K562 (cell line): ENCODE measurements around the gene ADAM30. TPM values are rescaled to one million over a fixed set of nuclear protein-coding genes. Genes with fewer than 3 reads are reported as not detected.

Experiments
- ADNP ChIP-seq: fragments of 200-800 bp; sonication (Bioruptor generic); IDR thresholded peaks from 2 replicates; pipeline ENCODE4 v1.6.1; 2016; ENCODE audit warnings: missing genetic modification characterization, missing compliant biosample characterization
- CBX8 ChIP-seq: fragments of 200-600 bp; sonication (generic); IDR thresholded peaks from 2 replicates; pipeline ENCODE4 v1.6.1; 2012; ENCODE audit warnings: borderline replicate concordance, mixed run types, low read depth, mild to moderate bottlenecking, moderate library complexity, mixed read lengths, low read length, control low read depth, inconsistent platforms; ENCODE audit not compliant: poor library complexity, severe bottlenecking; ENCODE audit errors: extremely low read depth
- CTBP1 ChIP-seq: fragments of 450-650 bp; IDR thresholded peaks from 2 replicates; pipeline ENCODE4 v1.6.1; 2016; ENCODE audit warnings: borderline replicate concordance
- DLX4 ChIP-seq: fragments of 250-450 bp; sonication (Bioruptor Pico); IDR thresholded peaks from 2 replicates; pipeline ENCODE4 v1.6.1; 2021; ENCODE audit warnings: mild to moderate bottlenecking
- FIP1L1 ChIP-seq: fragments of 200-400 bp; formaldehyde crosslinking; IDR thresholded peaks from 2 replicates; pipeline ENCODE4 v1.6.1; 2018; ENCODE audit warnings: mild to moderate bottlenecking, low read depth, low read length; ENCODE audit not compliant: poor library complexity, severe bottlenecking
- FOXP4 ChIP-seq: sonication (generic); formaldehyde crosslinking; IDR thresholded peaks from 2 replicates; pipeline ENCODE4 v1.8.0; 2022; ENCODE audit warnings: mild to moderate bottlenecking, missing genetic modification reagents, borderline replicate concordance
- GABPB1 ChIP-seq: sonication (generic); formaldehyde crosslinking; IDR thresholded peaks from 2 replicates; pipeline ENCODE4 v1.8.0; 2022; ENCODE audit warnings: mild to moderate bottlenecking, missing genetic modification reagents
- NR3C1 ChIP-seq: sonication (generic); formaldehyde crosslinking; IDR thresholded peaks from 2 replicates; pipeline ENCODE4 v1.8.1; 2022; ENCODE audit warnings: missing genetic modification reagents
- PCBP1 ChIP-seq: fragments of 200-400 bp; formaldehyde crosslinking; IDR thresholded peaks from 2 replicates; pipeline ENCODE4 v1.6.1; 2018; ENCODE audit warnings: mild to moderate bottlenecking, low read depth, low read length; ENCODE audit not compliant: poor library complexity, severe bottlenecking
- PHB ChIP-seq: fragments of 250-450 bp; sonication (Bioruptor Pico); IDR thresholded peaks from 2 replicates; pipeline ENCODE4 v1.5.0; 2021
- POLR2AphosphoS5 ChIP-seq: IDR thresholded peaks from 2 replicates; pipeline ENCODE4 v1.6.1; 2011; ENCODE audit warnings: mild to moderate bottlenecking, low read depth, low read length, moderate library complexity; ENCODE audit not compliant: control insufficient read depth, insufficient read depth
- RBM34 ChIP-seq: fragments of 200-400 bp; formaldehyde crosslinking; IDR thresholded peaks from 2 replicates; pipeline ENCODE4 v1.6.1; 2018; ENCODE audit warnings: low read length, borderline replicate concordance; ENCODE audit not compliant: insufficient read depth
- SMARCA5 ChIP-seq: fragments of 450-650 bp; IDR thresholded peaks from 2 replicates; pipeline ENCODE4 v1.6.1; 2016
- SMARCE1 ChIP-seq: fragments of 450-650 bp; IDR thresholded peaks from 2 replicates; pipeline ENCODE4 v1.7.1; 2016; ENCODE audit warnings: mild to moderate bottlenecking
- SNIP1 ChIP-seq: fragments of 450-650 bp; IDR thresholded peaks from 2 replicates; pipeline ENCODE4 v1.7.1; 2017; ENCODE audit warnings: low read depth, mild to moderate bottlenecking
- TSC22D4 ChIP-seq: fragments of 450-650 bp; IDR thresholded peaks from 2 replicates; pipeline ENCODE4 v1.6.1; 2016; ENCODE audit warnings: missing genetic modification characterization, missing biosample characterization, control low read depth
- polyA plus RNA-seq, 8 experiments: library from polyadenylated mRNA; depleted of rRNA in 4 of 8; stranded (reverse) in 5 of 8; unstranded in 3 of 8; fragments of >200 nt; fragmentation: Nextera tagmentation in 2 of 8; fragmentation: Illumina TruSeq in 1 of 8; extraction: Ambion mirVana in 2 of 8; extraction: Trizol in 1 of 8; gene quantifications; 2 replicates each; pipeline versions ENCODE4 v1.2.1 to v1.2.3, GENCODE V29; 2011 to 2014; ENCODE audit warnings: inconsistent platforms in 1 of 8, missing spikeins in 1 of 8
- total RNA-seq, 7 experiments: library from RNA; depleted of rRNA in 6 of 7; stranded (reverse); fragments of >200 nt in 6 of 7; fragmentation: Illumina TruSeq in 2 of 7; extraction: Trizol in 2 of 7; gene quantifications; 2 replicates each; pipeline versions ENCODE4 v1.2.1 to v1.2.3, GENCODE V29; 2011 to 2021; ENCODE audit warnings: low replicate concordance in 1 of 7
- TF ChIP-seq, protein P1 (sequence below): fragments of 450-650 bp; formaldehyde crosslinking; IDR thresholded peaks from 2 replicates; pipeline ENCODE4 v1.4.0; 2020; ENCODE audit warnings: mild to moderate bottlenecking, moderate library complexity
- TF ChIP-seq, protein P2 (sequence below): fragments of 250-450 bp; sonication (Bioruptor Pico); IDR thresholded peaks from 2 replicates; pipeline ENCODE4 v1.5.0; 2022; ENCODE audit warnings: mild to moderate bottlenecking
- TF ChIP-seq, protein P3 (sequence below): fragments of 250-450 bp; sonication (Bioruptor Pico); IDR thresholded peaks from 2 replicates; pipeline ENCODE4 v1.5.0; 2020; ENCODE audit warnings: mild to moderate bottlenecking, borderline replicate concordance

The ADAM30 gene
- total and polyA plus RNA-seq, 9 of the 15 experiments (the other 6 are each of a cell fraction or from before 2014, with no cell fraction given) = not detected

DNA sequence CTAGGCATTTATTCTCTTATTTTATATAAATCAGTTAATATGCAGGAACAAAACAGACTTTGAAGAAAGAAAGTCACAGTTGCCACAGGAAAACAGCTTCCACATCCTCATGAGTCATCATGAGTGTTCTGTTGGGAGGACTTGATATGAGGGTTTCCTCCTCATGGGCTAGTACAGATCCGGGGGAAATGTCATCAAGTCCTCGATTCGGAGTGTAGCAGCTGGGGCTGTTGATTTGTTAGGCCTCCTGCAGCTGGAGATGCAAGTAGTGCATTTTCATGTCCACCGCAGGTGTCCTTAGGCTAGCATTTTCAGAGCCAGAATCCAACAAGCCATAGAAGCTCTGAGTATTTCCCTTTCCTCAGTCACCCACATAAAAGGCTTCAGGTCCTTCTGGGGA lies 36.7 kb downstream of the ADAM30 start (continued):
- TF ChIP-seq TSC22D4 (no peak), CBX8 (no peak), SNIP1 (no peak), DLX4 (no peak), NR3C1 (CRISPR knock-in tag) (no peak), SMARCA5 (no peak), PHB (CRISPR knock-in tag) (no peak), CTBP1 (peak; percentile 37; the same call in 1 of the 2 replicates), PCBP1 (no peak), SMARCE1 (peak; percentile 78), RBM34 (no peak), GABPB1 (CRISPR knock-in tag) (no peak), ADNP (tag) (no peak), POLR2AphosphoS5 (peak; percentile 81), FOXP4 (CRISPR knock-in tag) (no peak), FIP1L1 (no peak)
- TF ChIP-seq, protein P1, sequence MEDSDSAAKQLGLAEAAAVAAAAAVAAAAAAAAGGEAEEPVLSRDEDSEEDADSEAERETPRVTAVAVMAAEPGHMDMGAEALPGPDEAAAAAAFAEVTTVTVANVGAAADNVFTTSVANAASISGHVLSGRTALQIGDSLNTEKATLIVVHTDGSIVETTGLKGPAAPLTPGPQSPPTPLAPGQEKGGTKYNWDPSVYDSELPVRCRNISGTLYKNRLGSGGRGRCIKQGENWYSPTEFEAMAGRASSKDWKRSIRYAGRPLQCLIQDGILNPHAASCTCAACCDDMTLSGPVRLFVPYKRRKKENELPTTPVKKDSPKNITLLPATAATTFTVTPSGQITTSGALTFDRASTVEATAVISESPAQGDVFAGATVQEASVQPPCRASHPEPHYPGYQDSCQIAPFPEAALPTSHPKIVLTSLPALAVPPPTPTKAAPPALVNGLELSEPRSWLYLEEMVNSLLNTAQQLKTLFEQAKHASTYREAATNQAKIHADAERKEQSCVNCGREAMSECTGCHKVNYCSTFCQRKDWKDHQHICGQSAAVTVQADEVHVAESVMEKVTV (CRISPR knock-in tag) = no peak
- TF ChIP-seq, protein P2, sequence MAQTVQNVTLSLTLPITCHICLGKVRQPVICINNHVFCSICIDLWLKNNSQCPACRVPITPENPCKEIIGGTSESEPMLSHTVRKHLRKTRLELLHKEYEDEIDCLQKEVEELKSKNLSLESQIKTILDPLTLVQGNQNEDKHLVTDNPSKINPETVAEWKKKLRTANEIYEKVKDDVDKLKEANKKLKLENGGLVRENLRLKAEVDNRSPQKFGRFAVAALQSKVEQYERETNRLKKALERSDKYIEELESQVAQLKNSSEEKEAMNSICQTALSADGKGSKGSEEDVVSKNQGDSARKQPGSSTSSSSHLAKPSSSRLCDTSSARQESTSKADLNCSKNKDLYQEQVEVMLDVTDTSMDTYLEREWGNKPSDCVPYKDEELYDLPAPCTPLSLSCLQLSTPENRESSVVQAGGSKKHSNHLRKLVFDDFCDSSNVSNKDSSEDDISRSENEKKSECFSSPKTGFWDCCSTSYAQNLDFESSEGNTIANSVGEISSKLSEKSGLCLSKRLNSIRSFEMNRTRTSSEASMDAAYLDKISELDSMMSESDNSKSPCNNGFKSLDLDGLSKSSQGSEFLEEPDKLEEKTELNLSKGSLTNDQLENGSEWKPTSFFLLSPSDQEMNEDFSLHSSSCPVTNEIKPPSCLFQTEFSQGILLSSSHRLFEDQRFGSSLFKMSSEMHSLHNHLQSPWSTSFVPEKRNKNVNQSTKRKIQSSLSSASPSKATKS = no peak
- TF ChIP-seq, protein P3, sequence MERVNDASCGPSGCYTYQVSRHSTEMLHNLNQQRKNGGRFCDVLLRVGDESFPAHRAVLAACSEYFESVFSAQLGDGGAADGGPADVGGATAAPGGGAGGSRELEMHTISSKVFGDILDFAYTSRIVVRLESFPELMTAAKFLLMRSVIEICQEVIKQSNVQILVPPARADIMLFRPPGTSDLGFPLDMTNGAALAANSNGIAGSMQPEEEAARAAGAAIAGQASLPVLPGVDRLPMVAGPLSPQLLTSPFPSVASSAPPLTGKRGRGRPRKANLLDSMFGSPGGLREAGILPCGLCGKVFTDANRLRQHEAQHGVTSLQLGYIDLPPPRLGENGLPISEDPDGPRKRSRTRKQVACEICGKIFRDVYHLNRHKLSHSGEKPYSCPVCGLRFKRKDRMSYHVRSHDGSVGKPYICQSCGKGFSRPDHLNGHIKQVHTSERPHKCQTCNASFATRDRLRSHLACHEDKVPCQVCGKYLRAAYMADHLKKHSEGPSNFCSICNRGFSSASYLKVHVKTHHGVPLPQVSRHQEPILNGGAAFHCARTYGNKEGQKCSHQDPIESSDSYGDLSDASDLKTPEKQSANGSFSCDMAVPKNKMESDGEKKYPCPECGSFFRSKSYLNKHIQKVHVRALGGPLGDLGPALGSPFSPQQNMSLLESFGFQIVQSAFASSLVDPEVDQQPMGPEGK = no peak
